KMS-11 (cell line): ENCODE data around the gene SSR3.

Experiments
- H2AFZ ChIP-seq: fragments of 200-600 bp; sonication (generic); 2 replicates; pipeline ENCODE4 v1.6.1; 2016; ENCODE audit warnings: antibody characterized with exemption, mixed run types, low read depth
- H3K27ac ChIP-seq: fragments of 200-600 bp; sonication (generic); 2 replicates; pipeline ENCODE4 v1.6.1; 2016; ENCODE audit warnings: mild to moderate bottlenecking, mixed run types
- H3K27me3 ChIP-seq: fragments of 200-600 bp; sonication (generic); 2 replicates; pipeline ENCODE4 v1.6.1; 2017; ENCODE audit warnings: mild to moderate bottlenecking, low read depth, mixed run types, moderate library complexity; ENCODE audit not compliant: insufficient read depth
- H3K36me3 ChIP-seq: fragments of 200-600 bp; sonication (generic); 2 replicates; pipeline ENCODE4 v1.6.1; 2017; ENCODE audit warnings: mild to moderate bottlenecking, mixed run types; ENCODE audit not compliant: insufficient read depth
- H3K4me1 ChIP-seq: fragments of 200-600 bp; sonication (generic); 2 replicates; pipeline ENCODE4 v1.6.1; 2016; ENCODE audit warnings: mild to moderate bottlenecking, low read depth, mixed run types; ENCODE audit not compliant: poor library complexity, severe bottlenecking
- H3K4me2 ChIP-seq: fragments of 200-600 bp; sonication (generic); 2 replicates; pipeline ENCODE4 v1.7.0; 2016; ENCODE audit warnings: mild to moderate bottlenecking, mixed run types
- H3K4me3 ChIP-seq: fragments of 200-600 bp; sonication (generic); IDR thresholded peaks from 2 replicates; pipeline ENCODE4 v1.6.1; 2017; ENCODE audit warnings: low read depth, low read length, mixed read lengths; ENCODE audit not compliant: insufficient read depth
- H3K79me2 ChIP-seq: fragments of 200-600 bp; sonication (generic); 2 replicates; pipeline ENCODE4 v1.6.1; 2016; ENCODE audit warnings: low read depth, mixed run types; ENCODE audit not compliant: insufficient read depth
- H3K9ac ChIP-seq: fragments of 200-600 bp; sonication (generic); 2 replicates; pipeline ENCODE4 v1.6.1; 2016; ENCODE audit warnings: mild to moderate bottlenecking, mixed run types
- H4K20me1 ChIP-seq: fragments of 200-600 bp; sonication (generic); 2 replicates; pipeline ENCODE4 v1.6.1; 2016; ENCODE audit warnings: mild to moderate bottlenecking, mixed run types; ENCODE audit not compliant: insufficient read depth
- TF ChIP-seq, protein P1 (sequence below): fragments of 200-600 bp; sonication (generic); conservative IDR thresholded peaks from 2 replicates; pipeline ENCODE4 v1.6.1; 2017; ENCODE audit warnings: low read depth, mild to moderate bottlenecking, antibody characterized with exemption, low read length, moderate library complexity, mixed read lengths

The SSR3 gene

DNA sequence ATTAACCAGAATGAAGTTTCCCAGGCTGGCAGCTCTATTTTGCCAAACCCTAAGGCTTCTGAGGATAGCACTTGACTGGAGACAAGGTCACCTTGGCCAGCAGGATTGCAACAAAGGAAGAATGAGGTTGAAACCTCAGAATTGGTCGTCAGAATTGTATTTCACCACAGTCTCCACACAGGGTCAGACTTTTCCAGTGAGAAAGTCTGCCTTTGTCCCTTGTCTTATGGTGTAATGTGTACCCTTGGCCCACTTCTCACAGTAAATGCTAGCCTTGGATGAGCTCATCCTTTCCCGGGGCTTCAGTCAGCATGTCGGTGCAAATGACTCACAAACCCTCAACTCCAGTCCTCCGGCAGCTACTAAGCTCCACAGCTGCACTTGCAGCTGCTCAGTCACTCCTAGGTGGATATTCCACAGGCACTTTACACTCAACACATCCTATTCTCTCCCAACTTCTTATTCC lies 19.7 kb downstream of the SSR3 start:
- Histone ChIP-seq H3K4me1 (peaks cover 9% of the 10 kb centered on the region), H3K27ac (no peak overlapping the region; the same call in 1 of the 2 replicates), H3K9ac (no peak overlapping the region), H2AFZ (no peak overlapping the region), H3K36me3 (no peaks in the 10 kb centered on the region), H3K27me3 (no peaks in the 10 kb centered on the region), H3K4me3 (no peak overlapping the region), H4K20me1 (no peaks in the 10 kb centered on the region), H3K79me2 (no peaks in the 10 kb centered on the region), H3K4me2 (no peak overlapping the region)
- TF ChIP-seq, protein P1, sequence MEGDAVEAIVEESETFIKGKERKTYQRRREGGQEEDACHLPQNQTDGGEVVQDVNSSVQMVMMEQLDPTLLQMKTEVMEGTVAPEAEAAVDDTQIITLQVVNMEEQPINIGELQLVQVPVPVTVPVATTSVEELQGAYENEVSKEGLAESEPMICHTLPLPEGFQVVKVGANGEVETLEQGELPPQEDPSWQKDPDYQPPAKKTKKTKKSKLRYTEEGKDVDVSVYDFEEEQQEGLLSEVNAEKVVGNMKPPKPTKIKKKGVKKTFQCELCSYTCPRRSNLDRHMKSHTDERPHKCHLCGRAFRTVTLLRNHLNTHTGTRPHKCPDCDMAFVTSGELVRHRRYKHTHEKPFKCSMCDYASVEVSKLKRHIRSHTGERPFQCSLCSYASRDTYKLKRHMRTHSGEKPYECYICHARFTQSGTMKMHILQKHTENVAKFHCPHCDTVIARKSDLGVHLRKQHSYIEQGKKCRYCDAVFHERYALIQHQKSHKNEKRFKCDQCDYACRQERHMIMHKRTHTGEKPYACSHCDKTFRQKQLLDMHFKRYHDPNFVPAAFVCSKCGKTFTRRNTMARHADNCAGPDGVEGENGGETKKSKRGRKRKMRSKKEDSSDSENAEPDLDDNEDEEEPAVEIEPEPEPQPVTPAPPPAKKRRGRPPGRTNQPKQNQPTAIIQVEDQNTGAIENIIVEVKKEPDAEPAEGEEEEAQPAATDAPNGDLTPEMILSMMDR, result no peak

DNA sequence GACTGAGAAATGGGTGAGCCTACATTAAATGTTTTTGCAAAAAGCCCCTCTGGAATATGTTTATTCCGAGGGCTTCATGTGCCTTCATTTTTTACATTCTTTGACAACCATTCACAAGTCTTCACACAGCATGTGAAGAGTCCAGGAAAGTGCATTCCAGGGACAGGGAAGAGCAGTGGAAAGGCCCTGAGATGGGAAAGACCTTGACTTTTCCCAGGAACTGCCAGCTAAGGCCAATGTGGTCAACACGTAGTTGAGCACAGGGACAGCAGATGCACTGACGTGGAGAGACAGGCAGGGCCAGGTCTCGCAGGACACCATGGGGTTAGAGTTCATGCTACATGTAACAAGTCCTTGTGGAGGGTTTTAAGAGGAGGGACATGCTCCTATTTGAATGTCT lies 21.7 kb downstream of the SSR3 start:
- Histone ChIP-seq H3K79me2 (no peaks in the 10 kb centered on the region), H3K9ac (no peak overlapping the region)

DNA sequence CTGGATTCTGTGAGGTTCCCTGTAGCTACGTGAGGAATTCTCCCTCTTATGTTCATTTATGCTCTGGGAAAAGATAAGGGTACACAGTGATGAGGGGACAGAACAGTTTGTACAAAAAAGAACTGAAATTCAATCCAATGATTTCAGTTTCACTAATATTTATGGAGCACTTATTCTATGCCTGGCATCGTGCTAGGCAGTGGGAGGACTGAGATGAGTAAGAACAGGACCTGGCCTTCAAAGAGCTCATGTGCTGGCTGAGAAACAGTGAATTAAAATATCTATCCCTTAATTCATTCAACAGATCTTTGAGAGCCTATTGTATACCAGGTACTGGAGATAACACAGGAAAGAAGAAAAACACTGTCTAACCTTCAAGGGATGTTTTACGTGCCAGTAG lies 22.2 kb downstream of the SSR3 start:
- H3K4me1 ChIP-seq, result peaks cover 9% of the 10 kb centered on the region
- TF ChIP-seq, protein P1, result no peak
- H3K4me2 ChIP-seq, result no peak overlapping the region
- no peak overlapping the region for H3K27ac ChIP-seq
- H3K4me3 ChIP-seq, result no peak overlapping the region
- H3K79me2 ChIP-seq, result no peaks in the 10 kb centered on the region
- H3K36me3 ChIP-seq, result no peaks in the 10 kb centered on the region
- no peaks in the 10 kb centered on the region for H4K20me1 ChIP-seq
- H3K9ac ChIP-seq, result no peak overlapping the region
- H2AFZ ChIP-seq, result no peak overlapping the region
- no peaks in the 10 kb centered on the region for H3K27me3 ChIP-seq

More for the DNA sequence above, 21.7 kb downstream of the SSR3 start:
- Histone ChIP-seq H3K4me1 (peaks cover 9% of the 10 kb centered on the region), H3K27ac (no peak overlapping the region), H3K4me2 (no peak overlapping the region), H3K27me3 (no peaks in the 10 kb centered on the region), H3K4me3 (no peak overlapping the region), H2AFZ (no peak overlapping the region), H3K36me3 (no peaks in the 10 kb centered on the region), H4K20me1 (no peaks in the 10 kb centered on the region)
- TF ChIP-seq, protein P1, result no peak

DNA sequence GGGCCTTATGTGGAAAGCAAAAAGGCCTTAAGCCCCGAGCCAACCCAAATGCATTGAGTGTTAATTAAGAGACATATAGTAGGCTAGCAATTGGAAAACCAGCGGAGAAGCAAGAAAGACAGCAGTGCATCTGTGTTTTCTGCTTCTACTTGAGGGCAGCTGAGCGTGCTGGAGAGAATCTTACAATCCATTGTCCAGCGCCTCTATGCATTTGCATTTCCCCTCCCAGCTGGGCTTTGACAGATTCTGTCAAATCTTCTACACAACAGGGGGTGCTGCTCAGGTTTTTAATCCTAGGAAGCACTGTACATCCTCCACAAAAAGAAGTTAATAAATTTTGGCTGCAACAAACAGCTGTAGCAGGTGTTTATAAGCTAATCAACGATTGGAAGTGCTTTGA lies 23.9 kb downstream of the SSR3 start:
- Histone ChIP-seq H3K4me3 (no peak overlapping the region), H3K27ac (no peak overlapping the region), H3K4me1 (peaks cover 7% of the 10 kb centered on the region), H3K79me2 (no peaks in the 10 kb centered on the region), H3K9ac (no peak overlapping the region), H3K27me3 (no peaks in the 10 kb centered on the region), H2AFZ (no peak overlapping the region), H4K20me1 (no peaks in the 10 kb centered on the region), H3K36me3 (no peaks in the 10 kb centered on the region), H3K4me2 (no peak overlapping the region)
- TF ChIP-seq, protein P1, result no peak
